ENCODE results near the gene RSL1D1. TPM values are rescaled to one million over a fixed set of nuclear protein-coding genes. Genes with fewer than 3 reads are reported as not detected.

RSL1D1 gene
- total and polyA plus RNA-seq, 2 of the 8 experiments (the other 6 are each of a cell fraction or from before 2014, with no cell fraction given) = 41.3 to 292 TPM

DNA sequence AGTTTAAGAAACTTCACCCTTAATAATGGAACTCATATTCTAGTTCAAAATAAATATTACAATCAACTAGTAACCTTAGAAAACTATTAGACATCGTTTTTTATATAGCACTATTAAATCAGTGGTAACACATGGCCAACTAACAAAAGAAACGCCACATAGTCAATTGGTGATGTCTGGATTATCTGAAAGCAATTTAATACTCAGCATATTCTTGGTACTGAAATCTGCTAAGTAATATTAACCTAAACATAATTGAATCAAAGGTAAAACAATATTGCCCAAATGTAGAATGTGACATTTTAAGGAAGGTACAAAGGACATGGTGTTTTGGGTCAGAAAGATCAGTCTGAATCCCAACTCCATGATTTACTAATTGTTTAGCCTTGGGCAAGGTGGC lies 11.1 kb upstream of the RSL1D1 start:
- ChIA-PET POLR2A (ENCODE audit: partially characterized antibody) (interaction anchor here (2.5 kb wide), 1 partner anchor 11 kb away, joined by 13 read pairs; the partner anchor contains the start of gene RSL1D1), CTCF (ENCODE audit: partially characterized antibody) (interaction anchor here (0.6 kb wide), 1 partner anchor 204 kb away, joined by 3 read pairs; no protein-coding TSS in a partner anchor)
- H3K9ac ChIP-seq (replicated peaks in 1 of 4; ENCODE audit: extremely low read depth in 1 of 4, low read depth in 3 of 4, low read length in 3 of 4) = no peak overlapping the region
- H2BK5ac ChIP-seq (ENCODE audit: low read depth, low read length) = no peak overlapping the region
- H3K23ac ChIP-seq (ENCODE audit: insufficient read length) = no peak overlapping the region
- H2AFZ ChIP-seq (ENCODE audit: low read length) = no peak overlapping the region
- H3K4me1 ChIP-seq (replicated peaks in 1 of 4; ENCODE audit: control insufficient read depth in 3 of 4, insufficient read depth in 4 of 4, low read length in 3 of 4) = no peaks in the 10 kb centered on the region
- H4K91ac ChIP-seq (replicated peaks; ENCODE audit: insufficient read length, low read length) = no peak overlapping the region
- no peak overlapping the region for H3K27ac ChIP-seq (ENCODE audit: low read depth, low read length)
- no peaks in the 10 kb centered on the region for H3K27me3 ChIP-seq (replicated peaks in 1 of 4; ENCODE audit: control insufficient read depth in 3 of 4, extremely low read depth in 1 of 4, insufficient read depth in 3 of 4, low read length in 3 of 4)
- H2BK12ac ChIP-seq (ENCODE audit: low read depth, low read length) = no peak overlapping the region
- no peaks in the 10 kb centered on the region for H3K79me1 ChIP-seq (ENCODE audit: low read depth, low read length)
- H4K5ac ChIP-seq (ENCODE audit: insufficient read length, low read depth, low read length) = no peak overlapping the region
- WGBS, 2 experiments (ENCODE audit: extremely low coverage in 1 of 2, insufficient coverage in 1 of 2, insufficient read length in 1 of 2, insufficient replicate concordance in 2 of 2, low coverage in 1 of 2, low lambda C conversion rate in 2 of 2, missing lambda C conversion rate in 1 of 2) = 80% methylated on average over 2 of the region's 2 CpGs; no CpG with 5 or more reads in 1 of the 2 experiments
- peaks cover 0 to 7% of the 10 kb centered on the region in 2 experiments; a peak in 1 of 4 replicates for H3K79me2 ChIP-seq (ENCODE audit: control insufficient read depth in 1 of 2, insufficient read depth in 2 of 2, low read length in 2 of 2)
- no peak overlapping the region for H3K4ac ChIP-seq (replicated peaks; ENCODE audit: insufficient read length, low read depth, low read length)
- no peak overlapping the region for H2AK5ac ChIP-seq (ENCODE audit: low read depth, low read length)
- H3K4me2 ChIP-seq (ENCODE audit: insufficient read depth in 1 of 2, low read depth in 2 of 2, low read length in 2 of 2) = no peak overlapping the region
- FAIRE-seq (no peak), DNase-seq (ENCODE audit: low read depth in 1 of 2, low spot score in 2 of 2) (no peak)
- no peak overlapping the region for H3K4me3 ChIP-seq (ENCODE audit: extremely low read depth in 1 of 4, insufficient read depth in 2 of 4, low read depth in 3 of 4, low read length in 4 of 4)
- H2BK15ac ChIP-seq (ENCODE audit: low read length) = no peak overlapping the region
- H4K8ac ChIP-seq (ENCODE audit: extremely low read depth, insufficient read depth, low read length) = no peak overlapping the region
- H2BK20ac ChIP-seq (ENCODE audit: low read length) = no peak overlapping the region
- no peak overlapping the region for H2BK120ac ChIP-seq (replicated peaks; ENCODE audit: low read depth, low read length)
- H3K23me2 ChIP-seq (ENCODE audit: low read depth, low read length) = no peaks in the 10 kb centered on the region; the same call in 1 of the 2 replicates
- no peak overlapping the region for H3K56ac ChIP-seq (replicated peaks; ENCODE audit: insufficient read length, low read depth, low read length)
- H3K18ac ChIP-seq (ENCODE audit: extremely low read depth, low read length) = no peak overlapping the region
- H3K36me3 ChIP-seq (ENCODE audit: control insufficient read depth in 2 of 4, insufficient read depth in 4 of 4, low read length in 3 of 4) = no peaks in the 10 kb centered on the region
- H3K9me3 ChIP-seq (ENCODE audit: insufficient read depth in 2 of 2, low read depth in 1 of 2, low read length in 1 of 2) = no peaks in the 10 kb centered on the region
- no peak overlapping the region for H3K14ac ChIP-seq (ENCODE audit: insufficient read length)
- TF ChIP-seq JUN (IDR thresholded peaks at IDR 0.05; ENCODE audit: low read depth, low read length) = no peak
- no peak for TF ChIP-seq CHD1 (IDR thresholded peaks at IDR 0.05; ENCODE audit: low read depth, low read length)
- TF ChIP-seq SP1 (IDR thresholded peaks at IDR 0.05; ENCODE audit: low read depth, low read length) = no peak
- no peak for TF ChIP-seq POU5F1 (IDR thresholded peaks at IDR 0.05; ENCODE audit: low read depth, low read length)
- TF ChIP-seq YY1 (IDR thresholded peaks at IDR 0.05; ENCODE audit: low read depth, low read length) = no peak
- TF ChIP-seq GTF2F1 (IDR thresholded peaks at IDR 0.05; ENCODE audit: borderline replicate concordance, low read depth, low read length) = no peak
- TF ChIP-seq TBP (IDR thresholded peaks at IDR 0.05; ENCODE audit: low read depth, low read length) = no peak
- no peak for TF ChIP-seq ZNF274 (IDR thresholded peaks at IDR 0.05; ENCODE audit: borderline replicate concordance, extremely low read depth, low read length)
- TF ChIP-seq SP4 (IDR thresholded peaks at IDR 0.05; ENCODE audit: low read length) = no peak
- no peak for TF ChIP-seq RNF2 (IDR thresholded peaks at IDR 0.05; ENCODE audit: borderline replicate concordance, low read depth, low read length, missing control alignments, poor library complexity, severe bottlenecking)
- TF ChIP-seq CEBPB (IDR thresholded peaks at IDR 0.05; ENCODE audit: low read depth, low read length) = no peak
- no peak for TF ChIP-seq CREB1 (IDR thresholded peaks at IDR 0.05)
- TF ChIP-seq, protein P1, sequence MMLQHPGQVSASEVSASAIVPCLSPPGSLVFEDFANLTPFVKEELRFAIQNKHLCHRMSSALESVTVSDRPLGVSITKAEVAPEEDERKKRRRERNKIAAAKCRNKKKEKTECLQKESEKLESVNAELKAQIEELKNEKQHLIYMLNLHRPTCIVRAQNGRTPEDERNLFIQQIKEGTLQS (IDR thresholded peaks at IDR 0.05; ENCODE audit: insufficient read depth, low read depth, low read length) = no peak
- no peaks in the 10 kb centered on the region for H4K20me1 ChIP-seq (replicated peaks in 1 of 2; ENCODE audit: control insufficient read depth in 1 of 2, insufficient read depth in 2 of 2, low read length in 2 of 2)

All from H1 (cell line).